Measurements from ENCODE around the gene ADAMTS9.

The ADAMTS9 gene

GRCh38 chr3:64655160-64655559, 32.6 kb downstream of the ADAMTS9 start:
- H3K4me3 ChIP-seq (ENCODE audit: low read depth, low read length): no peak overlapping the region
- TF ChIP-seq CTCF (IDR thresholded peaks at IDR 0.05; ENCODE audit: control insufficient read depth, extremely low read depth, insufficient read depth): no peak
- no peak for DNase-seq (ENCODE audit: low read depth)

GRCh38 chr3:64654013-64654412, 33.8 kb downstream of the ADAMTS9 start:
- no peak for TF ChIP-seq CTCF (IDR thresholded peaks at IDR 0.05; ENCODE audit: control insufficient read depth, extremely low read depth, insufficient read depth)
- no peak overlapping the region for H3K4me3 ChIP-seq (ENCODE audit: low read depth, low read length)

DNA sequence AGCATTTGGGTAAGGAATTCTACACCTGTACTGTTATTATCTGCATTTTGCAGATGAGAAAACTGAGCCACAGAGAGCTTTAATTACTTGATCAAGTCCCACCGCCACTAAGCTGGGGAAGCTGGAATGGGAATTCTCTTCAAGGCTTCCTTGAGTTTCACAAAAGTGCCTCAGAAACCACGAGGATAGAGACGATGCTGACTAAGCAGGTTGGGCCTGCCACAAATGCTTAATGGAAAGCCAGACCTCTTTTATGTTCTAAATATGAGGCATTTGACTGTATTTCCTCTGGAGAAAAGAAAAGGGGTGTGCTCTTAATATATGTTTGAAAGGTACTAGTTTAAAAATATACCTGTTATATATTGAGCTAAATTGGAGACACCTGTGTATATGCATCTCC, 34.7 kb downstream of the ADAMTS9 start:
- H3K4me3 ChIP-seq (ENCODE audit: low read depth, low read length): no peak overlapping the region
- no peak for DNase-seq (ENCODE audit: low read depth)
- no peak for TF ChIP-seq CTCF (IDR thresholded peaks at IDR 0.05; ENCODE audit: control insufficient read depth, extremely low read depth, insufficient read depth)

More at GRCh38 chr3:64654013-64654412, 33.8 kb downstream of the ADAMTS9 start:
- no peak for DNase-seq (ENCODE audit: low read depth)

- DNase-seq (ENCODE audit: low read depth): no peak
These were observed 36.0 kb downstream of the ADAMTS9 start for GRCh38 chr3:64651741-64652241.

DNA sequence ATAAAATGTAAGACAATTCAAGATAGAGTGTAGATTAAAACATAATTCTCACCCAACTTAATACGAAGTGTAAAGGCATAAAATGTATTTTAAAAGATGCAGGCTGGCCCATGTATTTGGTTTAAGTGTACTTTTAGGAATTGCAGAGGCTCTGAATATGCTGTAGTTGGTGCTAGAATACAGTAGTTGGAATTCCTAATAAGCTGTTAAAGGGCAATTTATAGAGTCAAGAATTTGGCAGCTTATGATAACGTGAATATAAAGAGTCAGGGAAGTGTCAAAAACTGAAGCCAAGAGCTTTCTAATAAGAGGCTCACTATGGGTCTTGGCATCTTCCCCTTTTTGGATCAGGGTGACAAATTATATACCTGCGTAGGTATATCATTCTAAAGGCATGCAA, 36.5 kb downstream of the ADAMTS9 start:
- peak; percentile 25; the same call in 1 of the 2 replicates for TF ChIP-seq CTCF (IDR thresholded peaks at IDR 0.05; ENCODE audit: control insufficient read depth, extremely low read depth, insufficient read depth)
- no peak for DNase-seq (ENCODE audit: low read depth)
- no peak overlapping the region for H3K4me3 ChIP-seq (ENCODE audit: low read depth, low read length)

More at GRCh38 chr3:64651741-64652241, 36.0 kb downstream of the ADAMTS9 start:
- no peak overlapping the region for H3K4me3 ChIP-seq (ENCODE audit: low read depth, low read length)
- TF ChIP-seq CTCF (IDR thresholded peaks at IDR 0.05; ENCODE audit: control insufficient read depth, extremely low read depth, insufficient read depth): no peak

GRCh38 chr3:64650715-64651114, 37.1 kb downstream of the ADAMTS9 start:
- DNase-seq (ENCODE audit: low read depth): no peak
- no peak overlapping the region for H3K4me3 ChIP-seq (ENCODE audit: low read depth, low read length)
- no peak for TF ChIP-seq CTCF (IDR thresholded peaks at IDR 0.05; ENCODE audit: control insufficient read depth, extremely low read depth, insufficient read depth)

- no peak for DNase-seq (ENCODE audit: low read depth)
- H3K4me3 ChIP-seq (ENCODE audit: low read depth, low read length): no peak overlapping the region
- no peak for TF ChIP-seq CTCF (IDR thresholded peaks at IDR 0.05; ENCODE audit: control insufficient read depth, extremely low read depth, insufficient read depth)
These were observed 37.6 kb downstream of the ADAMTS9 start for GRCh38 chr3:64650096-64650622.

Data from LNCaP clone FGC (cell line).